ENCODE data around the gene RFFL.

Gene RFFL

DNA sequence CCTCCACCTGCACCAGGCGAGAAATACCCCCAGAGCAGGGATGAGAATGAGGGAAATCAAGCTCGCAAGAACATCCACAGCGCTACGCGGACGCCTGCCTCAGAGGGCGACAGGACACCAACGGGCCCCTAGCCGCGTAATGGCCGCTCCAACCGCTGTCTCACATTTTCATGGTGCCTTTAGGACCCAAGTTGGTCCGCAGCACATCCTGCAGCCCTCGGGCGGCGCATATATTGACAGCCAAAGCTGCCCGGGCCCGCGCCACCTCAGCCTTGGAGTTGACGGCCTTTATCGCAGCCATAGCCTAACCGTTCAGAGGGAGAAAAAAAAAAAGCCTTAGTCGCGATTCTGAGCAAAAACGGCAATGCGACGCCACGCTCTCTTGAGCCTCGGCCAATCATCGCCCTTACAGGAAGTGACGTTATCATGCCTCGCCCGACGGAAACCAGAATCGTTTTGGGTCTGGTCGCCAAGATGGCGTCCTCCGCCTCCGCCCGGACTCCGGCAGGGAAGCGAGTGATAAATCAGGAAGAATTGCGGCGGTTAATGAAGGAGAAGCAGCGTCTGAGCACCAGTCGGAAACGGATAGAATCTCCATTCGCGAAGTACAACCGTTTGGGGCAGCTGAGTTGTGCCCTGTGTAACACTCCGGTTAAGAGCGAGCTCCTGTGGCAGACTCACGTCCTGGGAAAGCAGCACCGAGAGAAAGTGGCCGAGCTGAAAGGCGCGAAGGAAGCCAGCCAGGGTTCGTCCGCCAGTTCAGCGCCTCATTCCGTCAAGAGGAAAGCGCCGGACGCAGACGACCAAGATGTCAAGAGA is 102.2 kb downstream of the RFFL start, which contains the start of the genes CCT6B and ZNF830:
CCT6B (minus strand) TSS at position 368 of the 819 bp plus-strand sequence; CDS start at position 301, 67 bp downstream.
ZNF830 (plus strand) TSS at position 448 of the 819 bp plus-strand sequence; CDS start at position 475, 27 bp downstream.
- no peak for FAIRE-seq

DNA sequence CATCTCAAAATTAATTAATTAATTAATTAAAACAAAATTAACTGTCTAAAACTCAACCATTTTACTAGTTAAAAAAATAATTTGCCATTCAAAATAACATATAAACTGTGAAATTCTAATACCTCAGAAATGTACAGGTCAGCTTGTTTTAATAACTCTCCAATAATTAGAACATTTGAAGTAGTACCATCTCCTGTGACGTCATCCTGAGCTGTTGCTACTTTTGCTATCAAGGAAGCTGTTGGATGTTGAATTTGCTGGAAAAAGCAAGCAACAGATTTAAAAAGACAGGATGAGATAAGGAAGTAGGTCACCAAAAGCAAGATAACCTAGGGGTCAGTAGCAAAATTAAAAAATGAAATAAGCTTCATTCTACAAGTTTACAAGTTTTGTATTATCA is 105.1 kb downstream of the RFFL start:
- no peak for FAIRE-seq

Measured in colon (tissue), 2 donors.